HG03175 (cell line): Measurements from ENCODE around the gene PLEK.

Experiments
- ATAC-seq: cut with Tn5 transposase; IDR thresholded peaks from one replicate; pipeline ENCODE4 v1.9.1; 2021; ENCODE audit warnings: mild to moderate bottlenecking, moderate library complexity; ENCODE audit not compliant: unreplicated experiment

The PLEK gene

GRCh38 chr2:68414452-68414851 lies 49.4 kb downstream of the PLEK start:
- ATAC-seq, result no peak

GRCh38 chr2:68414876-68415275 lies 49.8 kb downstream of the PLEK start:
- ATAC-seq, result no peak

GRCh38 chr2:68415521-68415920 lies 50.4 kb downstream of the PLEK start:
- ATAC-seq, result no peak

- no peak for ATAC-seq
These were observed 51.1 kb downstream of the PLEK start for GRCh38 chr2:68416081-68416675.

- ATAC-seq, result no peak
These were observed 52.8 kb downstream of the PLEK start for GRCh38 chr2:68417926-68418325.

- ATAC-seq, result no peak
These were observed 53.3 kb downstream of the PLEK start for GRCh38 chr2:68418419-68418818.

- peak; percentile 68 for ATAC-seq
These were observed 53.8 kb downstream of the PLEK start for GRCh38 chr2:68418855-68419254.

GRCh38 chr2:68420254-68420910 lies 55.3 kb downstream of the PLEK start:
- no peak for ATAC-seq

- peak; percentile 84 for ATAC-seq
These were observed 59.0 kb downstream of the PLEK start for GRCh38 chr2:68423966-68424650.

- no peak for ATAC-seq
These were observed 60.4 kb downstream of the PLEK start for GRCh38 chr2:68425503-68425902.

GRCh38 chr2:68426446-68426845 lies 61.4 kb downstream of the PLEK start:
- ATAC-seq, result no peak

- ATAC-seq, result no peak
These were observed 61.9 kb downstream of the PLEK start for GRCh38 chr2:68426848-68427579.

- ATAC-seq, result no peak
These were observed 63.0 kb downstream of the PLEK start for GRCh38 chr2:68428126-68428525.

- ATAC-seq, result no peak
These were observed 63.7 kb downstream of the PLEK start for GRCh38 chr2:68428746-68429145.

GRCh38 chr2:68429311-68429826 lies 64.3 kb downstream of the PLEK start:
- no peak for ATAC-seq

GRCh38 chr2:68431316-68431972 lies 66.4 kb downstream of the PLEK start:
- ATAC-seq, result no peak

- no peak for ATAC-seq
These were observed 67.9 kb downstream of the PLEK start for GRCh38 chr2:68432696-68433658.

GRCh38 chr2:68434981-68435380 lies 69.9 kb downstream of the PLEK start:
- ATAC-seq, result no peak

GRCh38 chr2:68435615-68436014 lies 70.5 kb downstream of the PLEK start:
- no peak for ATAC-seq

- no peak for ATAC-seq
These were observed 71.2 kb downstream of the PLEK start for GRCh38 chr2:68436270-68436669.
